ENCODE data around the gene CCDC169.
"Not testable (repeated sequence)": the region's sequence is repeated elsewhere in the genome, so short reads cannot be mapped to it uniquely, and the experiment has no call there.

The CCDC169 gene

GRCh38 chr13:36313047-36313969 lies 15.7 kb upstream of the CCDC169 start:
- no peak for DNase-seq

- DNase-seq, result no peak
Observed at GRCh38 chr13:36310417-36311108, 12.9 kb upstream of the CCDC169 start.

- no peak for DNase-seq
Observed at GRCh38 chr13:36302289-36302688, 4.7 kb upstream of the CCDC169 start.

GRCh38 chr13:36299469-36299868 lies 1.9 kb upstream of the CCDC169 start:
- not testable (repeated sequence) for DNase-seq

- no peak for DNase-seq
Observed at GRCh38 chr13:36298535-36299068, 988 bp upstream of the CCDC169 start.

GRCh38 chr13:36294096-36294495 lies 3.5 kb downstream of the CCDC169 start:
- no peak for DNase-seq

- no peak for DNase-seq
Observed at GRCh38 chr13:36293497-36293896, 4.1 kb downstream of the CCDC169 start.

- DNase-seq, result no peak
Observed at GRCh38 chr13:36288794-36289391, 8.7 kb downstream of the CCDC169 start.

- DNase-seq, result no peak
Observed at GRCh38 chr13:36286006-36286405, 11.6 kb downstream of the CCDC169 start.

- DNase-seq, result no peak
Observed at GRCh38 chr13:36282821-36283432, 14.7 kb downstream of the CCDC169 start.

- no peak for DNase-seq
Observed at GRCh38 chr13:36275190-36276002, 22.2 kb downstream of the CCDC169 start.

GRCh38 chr13:36273431-36273830 lies 24.2 kb downstream of the CCDC169 start:
- DNase-seq, result no peak

GRCh38 chr13:36261976-36262375 lies 35.6 kb downstream of the CCDC169 start:
- no peak for DNase-seq

- DNase-seq, result no peak
Observed at GRCh38 chr13:36261011-36261410, 36.6 kb downstream of the CCDC169 start.

- no peak for DNase-seq
Observed at GRCh38 chr13:36259361-36260137, 38.1 kb downstream of the CCDC169 start.

GRCh38 chr13:36258831-36259230 lies 38.8 kb downstream of the CCDC169 start:
- no peak for DNase-seq

GRCh38 chr13:36251526-36251925 lies 46.1 kb downstream of the CCDC169 start:
- no peak for DNase-seq

GRCh38 chr13:36251017-36251416 lies 46.6 kb downstream of the CCDC169 start:
- DNase-seq, result no peak

GRCh38 chr13:36248700-36249099 lies 48.9 kb downstream of the CCDC169 start:
- no peak for DNase-seq

GRCh38 chr13:36244990-36245389 lies 52.6 kb downstream of the CCDC169 start:
- no peak for DNase-seq

- no peak for DNase-seq
Observed at GRCh38 chr13:36244073-36244472, 53.5 kb downstream of the CCDC169 start.
